HG03565 (cell line): ENCODE data around the gene PPP1R1A.

Source experiments
- ATAC-seq: cut with Tn5 transposase; IDR thresholded peaks from one replicate; pipeline ENCODE4 v1.9.1; 2021; ENCODE audit warnings: mild to moderate bottlenecking, moderate library complexity; ENCODE audit not compliant: unreplicated experiment

Gene PPP1R1A

DNA sequence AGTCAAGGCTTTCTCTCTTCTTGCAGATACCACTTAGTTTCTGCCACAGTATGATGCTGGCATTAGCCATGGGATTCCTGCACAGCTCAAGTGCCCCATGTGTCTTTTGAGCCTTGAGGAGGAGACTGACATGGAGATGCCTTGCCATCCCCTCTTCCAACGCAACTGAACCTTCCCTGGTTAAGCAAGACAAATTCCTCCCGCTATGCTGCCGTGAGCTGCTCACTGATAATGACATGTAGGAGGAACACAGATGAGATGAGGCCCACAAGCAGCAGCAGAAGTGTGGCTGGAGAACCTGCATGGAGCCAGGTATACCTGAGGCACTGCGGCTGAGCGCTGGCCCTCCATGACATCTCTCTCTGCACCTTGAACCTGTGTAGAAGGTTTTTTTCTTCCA, 15.4 kb upstream of the PPP1R1A start:
- no peak for ATAC-seq

- ATAC-seq: peak; percentile 93
Observed at GRCh38 chr12:54603173-54603814, 14.8 kb upstream of the PPP1R1A start.

DNA sequence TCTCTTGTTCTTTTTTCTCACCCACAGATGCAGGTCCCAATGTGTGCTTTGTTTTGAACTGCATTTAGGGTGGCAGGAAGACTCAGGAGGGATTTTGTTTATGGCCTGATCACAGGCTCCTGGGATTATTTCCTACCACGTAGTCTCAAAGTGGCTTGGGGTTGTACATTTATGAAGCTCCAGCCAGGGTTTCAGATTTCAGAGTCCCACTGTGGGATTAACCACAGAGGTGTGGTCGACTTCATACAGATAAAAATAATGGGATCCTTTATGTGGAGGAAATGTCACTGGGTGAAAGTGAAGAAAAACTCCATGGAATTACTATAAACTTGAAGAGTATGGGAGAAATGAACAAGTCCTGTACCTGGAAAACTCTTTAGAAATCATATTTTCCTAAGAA, 14.2 kb upstream of the PPP1R1A start:
- no peak for ATAC-seq

- no peak for ATAC-seq
Observed at GRCh38 chr12:54601841-54602240, 13.4 kb upstream of the PPP1R1A start.

GRCh38 chr12:54598970-54599369, 10.5 kb upstream of the PPP1R1A start:
- ATAC-seq: no peak

GRCh38 chr12:54596526-54596946, 8.1 kb upstream of the PPP1R1A start:
- ATAC-seq: no peak

- no peak for ATAC-seq
Observed at GRCh38 chr12:54595471-54595870, 7.0 kb upstream of the PPP1R1A start.

- ATAC-seq: no peak
Observed at GRCh38 chr12:54593725-54594124, 5.3 kb upstream of the PPP1R1A start.

- no peak for ATAC-seq
Observed at GRCh38 chr12:54593135-54593534, 4.7 kb upstream of the PPP1R1A start.

- no peak for ATAC-seq
Observed at GRCh38 chr12:54592316-54592715, 3.9 kb upstream of the PPP1R1A start.

- no peak for ATAC-seq
Observed at GRCh38 chr12:54590978-54591591, 2.6 kb upstream of the PPP1R1A start.

DNA sequence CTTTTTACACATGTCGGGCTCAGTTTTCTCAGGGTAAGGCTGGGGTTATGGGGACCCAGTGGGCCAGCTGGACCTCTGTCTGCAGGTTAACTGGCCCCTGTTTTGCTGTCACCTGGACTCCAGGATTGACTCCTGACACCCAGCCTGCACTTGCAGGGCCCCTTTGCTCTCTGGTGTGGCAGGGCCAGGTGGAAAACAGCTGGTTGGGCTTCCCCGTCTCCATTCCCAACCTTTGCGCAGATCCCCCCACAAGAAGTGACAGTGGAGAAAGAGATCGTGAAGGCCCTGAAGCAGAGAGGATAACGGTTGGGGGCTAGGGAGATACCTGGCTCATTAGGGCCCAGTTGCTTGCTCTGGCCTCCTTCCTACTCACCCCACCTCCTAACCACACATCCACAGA, 1.5 kb upstream of the PPP1R1A start:
- ATAC-seq: no peak

DNA sequence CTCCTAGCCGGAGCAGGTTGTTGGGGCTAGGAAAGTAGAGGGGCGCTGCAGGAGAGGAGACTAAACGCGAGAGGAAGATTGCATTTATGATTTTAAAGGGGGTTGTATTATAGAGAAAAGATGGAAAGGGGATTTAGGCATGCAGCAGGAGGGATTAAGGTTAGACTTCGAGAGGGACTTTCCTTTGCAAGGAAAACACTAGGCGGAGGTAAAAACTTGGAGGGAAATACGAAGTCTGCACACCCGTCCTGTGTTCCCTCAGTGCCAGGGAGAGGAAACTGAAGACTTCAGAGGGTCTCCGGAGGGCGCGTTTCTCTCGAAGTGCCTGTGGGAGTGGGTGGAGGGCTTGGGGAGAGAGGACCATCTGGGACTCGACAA, 420 bp upstream of the PPP1R1A start:
- ATAC-seq: no peak

DNA sequence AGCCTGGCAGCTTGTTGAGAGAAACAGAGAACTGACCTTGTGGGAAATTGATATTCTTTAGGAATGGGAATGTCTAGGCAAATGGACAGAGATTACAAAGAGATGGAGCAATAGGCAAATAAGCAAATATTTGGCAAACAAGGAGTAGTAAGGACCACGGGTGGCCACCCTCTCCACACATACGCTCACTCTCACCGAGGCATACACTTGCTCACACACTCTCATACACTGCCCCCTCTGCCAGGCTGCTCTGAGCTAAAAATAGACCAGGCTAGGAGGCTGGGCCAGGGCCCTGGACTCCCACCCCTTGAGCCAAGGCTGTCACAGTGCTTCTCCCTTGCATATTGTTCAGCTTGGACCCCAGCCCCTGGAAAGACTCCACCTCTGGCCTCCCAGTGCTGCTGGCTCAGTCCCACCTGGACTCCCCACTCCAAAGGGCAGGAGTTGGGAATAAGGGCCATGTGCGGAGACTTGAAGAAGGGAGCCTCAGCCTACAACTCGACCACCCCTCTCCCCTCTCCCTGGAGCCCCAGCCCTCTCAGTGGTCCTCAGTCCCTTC, 1.1 kb downstream of the PPP1R1A start:
- no peak for ATAC-seq

DNA sequence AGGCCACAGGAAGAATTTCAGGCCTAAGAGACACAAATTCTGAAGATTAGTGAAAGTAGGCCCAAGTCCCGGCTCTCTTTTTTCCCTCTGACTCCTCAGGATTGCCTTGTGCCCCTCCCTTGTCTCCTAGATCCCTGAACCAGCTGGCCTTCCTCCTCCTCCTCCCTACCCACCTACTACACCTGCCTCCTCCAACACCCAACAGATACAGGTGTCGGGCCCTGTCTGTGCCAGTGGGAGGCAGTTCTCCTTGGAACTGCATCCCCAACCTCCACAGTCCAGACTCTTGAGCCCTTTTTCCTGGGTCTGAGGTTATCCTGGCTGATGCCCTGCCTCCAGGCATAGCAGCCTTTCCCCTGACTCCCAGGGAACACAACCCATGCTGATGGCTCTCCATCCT, 1.8 kb downstream of the PPP1R1A start:
- ATAC-seq: no peak

DNA sequence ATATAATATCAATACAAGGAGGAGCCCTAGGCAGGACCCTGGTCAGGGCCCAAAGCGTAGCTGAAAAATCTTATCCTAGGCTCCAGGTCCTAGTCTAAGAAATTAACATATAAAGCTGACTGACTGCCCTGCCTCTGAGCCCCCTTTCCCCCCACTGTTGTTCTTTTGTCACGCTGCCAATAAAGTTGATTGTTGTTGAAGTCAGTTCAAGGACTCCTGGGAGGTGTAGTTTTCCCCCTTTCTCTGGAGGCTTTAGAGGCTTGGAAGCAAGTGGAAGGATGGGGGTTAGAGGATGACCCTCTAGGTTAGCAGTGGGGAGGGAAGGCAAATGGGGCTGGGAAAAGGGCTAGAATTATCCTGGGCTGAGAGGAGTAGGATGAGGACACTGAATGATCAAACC, 3.2 kb downstream of the PPP1R1A start:
- ATAC-seq: no peak

DNA sequence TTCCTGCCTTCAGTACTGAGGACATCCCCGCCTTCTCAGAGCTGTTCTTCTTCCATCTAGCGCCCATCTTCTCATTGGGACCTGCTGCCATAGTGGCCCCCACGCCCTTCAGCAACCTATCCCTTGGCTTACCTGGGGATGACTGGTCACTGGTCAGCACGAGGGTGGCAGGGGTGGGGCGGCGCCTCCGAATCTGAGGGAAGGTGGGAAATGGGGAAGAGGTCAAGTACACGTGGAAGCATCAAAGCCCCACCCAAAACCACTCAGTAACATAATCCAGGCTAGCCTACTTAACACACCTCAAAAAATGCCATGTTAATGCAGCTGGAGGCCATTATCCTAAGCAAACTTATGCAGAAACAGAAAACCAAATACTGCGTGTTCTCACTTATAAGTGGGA, 4.3 kb downstream of the PPP1R1A start:
- no peak for ATAC-seq

- no peak for ATAC-seq
Observed at GRCh38 chr12:54583726-54584125, 4.7 kb downstream of the PPP1R1A start.

DNA sequence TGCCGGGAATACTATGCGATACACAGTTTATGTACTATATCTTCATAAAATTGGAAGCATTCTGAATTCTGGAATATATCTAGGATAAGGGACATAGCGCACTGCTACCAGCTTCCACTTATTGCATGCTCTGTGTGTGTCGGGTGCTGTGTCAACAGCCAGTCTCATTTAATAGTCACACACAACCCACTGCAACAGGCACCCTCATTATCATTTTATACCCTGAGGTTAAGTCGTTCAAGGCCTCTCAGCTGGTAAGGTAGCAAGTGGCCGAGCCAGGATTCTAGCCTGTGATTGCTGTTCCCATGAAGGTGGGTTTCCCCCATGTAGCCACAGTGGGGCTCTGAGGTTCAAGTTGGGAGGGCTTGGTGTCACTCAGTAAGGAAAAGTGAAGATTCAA, 7.0 kb downstream of the PPP1R1A start:
- no peak for ATAC-seq

DNA sequence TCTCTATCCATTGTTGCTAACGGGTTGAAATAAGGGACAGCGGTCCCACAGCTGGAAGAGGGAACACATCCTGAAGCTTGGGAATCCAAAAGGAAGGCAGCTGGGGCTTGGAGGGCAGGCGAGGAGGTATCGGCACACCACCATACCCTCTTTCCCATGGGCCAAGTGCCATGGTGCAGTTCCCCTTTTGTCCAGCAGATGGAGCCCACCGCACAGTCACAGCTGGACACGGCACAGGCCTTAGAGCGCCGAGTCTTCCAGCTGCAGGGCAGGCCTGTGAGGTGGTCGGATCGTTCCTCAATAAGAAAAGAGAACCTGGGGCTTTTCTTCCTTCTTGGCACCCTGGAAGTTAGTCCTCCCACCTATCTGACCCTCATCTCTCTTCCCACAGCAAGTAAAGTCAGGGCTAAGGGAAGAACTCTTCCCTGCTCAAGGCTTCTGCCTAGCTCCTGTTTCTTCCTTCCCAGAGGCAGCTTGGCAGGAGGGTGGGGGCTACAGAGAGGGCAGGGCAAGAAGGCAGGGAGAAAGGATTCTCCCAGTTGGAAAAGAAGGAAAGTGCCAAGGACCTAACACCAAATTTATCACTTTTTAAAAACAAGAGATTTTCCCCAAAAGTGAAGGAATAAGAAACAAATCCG, 8.6 kb downstream of the PPP1R1A start:
- peak; percentile 87 for ATAC-seq

DNA sequence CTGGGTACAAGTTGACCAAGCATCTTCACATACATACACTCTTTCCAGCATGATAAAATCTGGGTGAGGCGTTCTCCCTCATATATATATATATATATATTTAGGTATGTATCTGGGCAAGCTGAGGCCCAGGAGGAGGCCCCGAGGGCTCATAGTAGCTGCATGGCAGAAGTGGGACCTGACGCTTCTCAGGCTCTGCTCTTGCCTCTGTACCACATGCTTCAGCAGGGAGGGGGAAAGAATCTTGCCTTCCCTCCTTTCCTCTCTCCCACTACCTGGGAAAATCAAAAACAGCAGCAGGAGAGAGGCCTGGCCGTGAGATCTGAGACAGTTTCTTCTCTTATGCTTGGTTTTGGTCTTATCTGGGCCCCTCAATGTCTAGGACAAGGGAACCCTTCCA, 9.2 kb downstream of the PPP1R1A start:
- ATAC-seq: no peak

GRCh38 chr12:54578778-54579177, 9.7 kb downstream of the PPP1R1A start:
- no peak for ATAC-seq
